NCI-H82 treated with DMSO at 0.1 percent for 48 hours (cell line): ENCODE data around the gene PRR4.

Experiments
- DNase-seq: peaks from one replicate; lab custom pipeline; 2025; ENCODE audit not compliant: unreplicated experiment; lab: John Stamatoyannopoulos, UW

Gene PRR4, protein sequence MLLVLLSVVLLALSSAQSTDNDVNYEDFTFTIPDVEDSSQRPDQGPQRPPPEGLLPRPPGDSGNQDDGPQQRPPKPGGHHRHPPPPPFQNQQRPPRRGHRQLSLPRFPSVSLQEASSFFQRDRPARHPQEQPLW

DNA sequence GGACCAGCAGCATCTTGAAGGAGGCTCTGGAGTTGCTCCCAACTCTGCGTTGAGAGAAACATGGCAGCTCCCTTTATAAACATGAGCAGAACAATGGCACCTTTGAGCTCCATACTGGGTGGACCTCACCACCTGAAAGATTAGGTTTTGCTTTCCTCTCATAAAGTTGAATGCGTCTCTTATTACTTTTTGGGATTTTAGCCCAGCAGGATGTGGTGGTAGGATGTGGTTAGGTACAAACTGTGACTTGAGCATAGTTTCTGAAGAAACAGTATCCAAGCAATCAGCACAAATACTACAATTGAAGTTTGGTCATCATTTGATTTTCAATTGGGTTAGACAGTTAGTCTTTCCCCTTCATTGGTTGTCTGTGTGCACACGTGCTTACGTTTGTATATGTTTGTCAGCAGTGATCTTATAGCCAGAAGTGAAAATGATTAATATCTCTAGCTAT, at the start of gene PRR4:
TSS of gene PRR4 (minus strand) at position 51 of the 454 bp plus-strand sequence. CDS start at position 13, 38 bp downstream.
- no peak for DNase-seq

- DNase-seq = no peak
Measured at GRCh38 chr12:10896854-10897253, 47.6 kb upstream of the PRR4 start.

DNA sequence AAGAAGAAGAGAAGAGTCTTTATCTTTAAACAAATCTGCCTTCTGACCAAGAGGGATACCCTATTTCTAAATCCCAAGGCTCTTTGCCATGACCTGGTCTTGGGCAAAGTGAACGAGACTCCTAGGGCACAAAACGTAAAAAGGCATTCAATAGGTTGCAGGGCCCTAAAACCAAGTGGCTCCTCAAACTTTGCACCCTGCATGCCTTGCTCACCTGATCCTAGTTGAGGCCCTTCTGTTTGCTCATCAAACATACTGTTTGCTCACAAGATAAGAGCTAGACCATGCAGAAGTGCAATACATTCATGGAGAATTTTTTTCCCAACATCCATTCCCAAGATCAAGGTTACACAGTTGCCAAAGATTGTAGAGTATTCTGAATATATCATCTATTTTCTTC, 42.7 kb upstream of the PRR4 start:
- DNase-seq = no peak

DNA sequence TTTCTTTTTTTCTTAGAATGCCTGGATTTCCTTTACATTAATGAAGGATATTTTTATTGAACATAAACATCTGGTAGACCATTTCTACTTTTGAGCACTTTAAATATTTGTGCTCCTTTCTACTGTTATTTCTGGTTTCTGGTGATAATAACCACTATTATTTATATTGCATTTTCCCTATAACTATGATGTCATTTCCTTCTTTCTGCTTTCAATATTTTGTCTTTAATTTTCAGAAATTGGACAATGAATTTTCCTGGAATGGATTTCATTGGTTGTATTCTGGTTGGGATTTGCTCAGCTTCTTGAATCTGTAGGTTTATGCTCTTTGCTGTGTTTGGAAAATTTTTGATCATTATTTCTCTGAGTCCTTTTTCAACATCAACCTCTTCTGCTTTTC, 40.0 kb upstream of the PRR4 start:
- no peak for DNase-seq

- no peak for DNase-seq
Measured at GRCh38 chr12:10884086-10884725, 34.9 kb upstream of the PRR4 start, which contains the start of gene PRH1. Gene PRH1, minus strand, starts transcription at chr12:10884255. Its CDS starts 38 bp downstream, at chr12:10884217.

DNA sequence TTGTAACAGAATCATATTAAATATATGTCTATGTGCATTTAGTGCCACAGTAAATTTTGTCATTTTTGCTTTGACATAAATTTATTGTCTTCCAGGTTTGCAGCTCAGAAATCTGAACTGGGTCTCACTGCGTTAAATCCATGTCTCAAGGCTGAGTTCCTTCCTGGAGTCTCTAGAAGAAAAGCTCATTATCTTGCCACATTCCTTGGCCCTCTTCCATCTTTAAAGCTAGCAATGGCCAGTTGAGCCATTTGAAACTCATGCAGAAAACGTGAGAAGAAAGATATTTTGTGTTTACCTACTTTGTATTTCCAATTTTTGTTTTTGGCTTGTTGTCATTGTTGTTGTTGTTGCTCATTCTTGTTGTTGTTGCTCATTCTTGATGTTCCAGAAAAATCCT, 24.1 kb upstream of the PRR4 start:
- DNase-seq = no peak

DNA sequence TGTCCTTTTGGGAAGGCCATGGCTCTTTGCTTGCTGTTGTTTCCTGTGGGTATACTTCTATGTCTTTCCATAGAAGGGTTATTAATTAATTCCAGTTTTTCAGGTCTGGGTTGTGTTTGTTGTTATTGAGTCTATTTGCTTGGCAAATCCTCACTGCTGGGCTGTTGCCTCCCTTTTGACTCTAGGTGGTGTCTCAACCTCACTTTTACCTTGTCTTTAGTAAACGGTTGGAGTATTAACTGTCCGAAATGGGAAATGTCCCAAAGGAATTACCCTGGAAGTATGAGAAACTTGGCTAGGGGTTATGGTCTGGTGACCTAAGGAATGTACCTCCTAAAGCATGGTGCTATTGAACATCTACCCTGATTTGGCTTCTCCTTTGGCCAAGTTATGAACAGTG, 18.1 kb upstream of the PRR4 start:
- DNase-seq = no peak

- DNase-seq = no peak
Measured at GRCh38 chr12:10863512-10864218, 14.4 kb upstream of the PRR4 start.

- no peak for DNase-seq
Measured at GRCh38 chr12:10861366-10861765, 12.1 kb upstream of the PRR4 start.

DNA sequence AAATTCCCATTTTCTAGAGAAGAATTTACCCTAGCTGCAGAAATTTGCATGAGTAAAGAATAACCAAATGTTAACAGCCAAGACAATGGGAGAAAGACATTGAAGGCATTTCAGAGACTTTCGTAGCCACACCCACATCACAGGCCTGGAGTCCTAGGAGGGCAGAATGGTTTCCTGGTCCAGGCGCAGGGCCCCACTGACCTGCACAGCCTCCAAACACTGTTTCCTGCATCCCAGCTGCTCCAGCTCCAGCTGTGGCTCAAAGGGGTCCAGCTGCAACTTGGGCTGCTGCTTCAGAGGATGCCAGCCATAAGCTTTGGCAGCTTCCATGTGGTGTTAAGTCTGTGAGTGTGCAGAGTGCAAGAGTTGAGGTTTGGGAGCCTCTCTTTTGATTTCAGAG, 6.5 kb upstream of the PRR4 start:
- DNase-seq = no peak

DNA sequence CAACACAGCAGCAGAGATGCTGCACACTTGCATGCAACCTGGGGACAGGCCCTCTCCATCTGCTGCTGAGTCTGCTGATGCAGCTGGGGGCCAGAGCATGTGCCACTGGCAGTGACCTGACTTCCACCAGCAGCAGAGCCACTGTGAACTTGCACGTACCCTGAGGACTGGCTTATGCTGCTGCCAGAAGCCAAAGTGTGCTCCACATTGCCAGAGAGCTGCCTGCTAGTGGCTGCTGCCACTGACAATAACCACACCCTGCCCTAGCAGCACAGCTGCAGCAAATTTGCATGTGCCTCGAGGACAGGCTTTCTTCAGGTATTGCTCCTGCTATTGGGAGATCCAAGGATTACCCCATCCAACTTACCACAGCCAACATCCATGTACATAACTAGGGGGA, 4.5 kb upstream of the PRR4 start:
- no peak for DNase-seq

DNA sequence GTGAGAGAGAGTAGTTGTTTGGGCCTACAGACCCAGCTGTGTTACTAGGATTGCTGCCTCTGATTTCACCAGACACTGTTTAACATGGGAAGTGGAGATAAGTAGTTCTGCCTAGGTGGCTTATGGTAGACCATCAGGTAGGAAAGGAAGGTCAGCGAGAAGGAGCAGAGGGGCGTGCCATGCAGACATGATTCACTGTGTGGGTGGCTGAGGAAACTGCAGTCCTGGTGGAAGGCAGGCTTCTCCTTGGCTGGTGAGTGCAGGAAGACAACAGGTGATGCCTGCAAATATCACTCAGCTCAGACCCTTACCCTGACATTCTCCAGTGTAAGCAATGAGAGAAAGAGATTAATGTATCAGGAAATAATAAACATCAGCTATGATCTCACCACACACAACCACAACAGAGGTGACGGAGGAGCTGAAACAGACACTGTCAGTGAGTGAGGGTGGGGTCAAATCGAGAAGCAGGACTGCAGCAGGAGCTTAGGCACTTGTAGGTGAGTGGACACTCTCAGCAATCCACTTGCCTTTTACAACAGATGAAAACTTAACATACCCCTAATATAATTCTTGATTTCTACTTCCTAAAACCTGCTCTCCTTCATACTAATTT, 2.1 kb upstream of the PRR4 start:
- DNase-seq = no peak

DNA sequence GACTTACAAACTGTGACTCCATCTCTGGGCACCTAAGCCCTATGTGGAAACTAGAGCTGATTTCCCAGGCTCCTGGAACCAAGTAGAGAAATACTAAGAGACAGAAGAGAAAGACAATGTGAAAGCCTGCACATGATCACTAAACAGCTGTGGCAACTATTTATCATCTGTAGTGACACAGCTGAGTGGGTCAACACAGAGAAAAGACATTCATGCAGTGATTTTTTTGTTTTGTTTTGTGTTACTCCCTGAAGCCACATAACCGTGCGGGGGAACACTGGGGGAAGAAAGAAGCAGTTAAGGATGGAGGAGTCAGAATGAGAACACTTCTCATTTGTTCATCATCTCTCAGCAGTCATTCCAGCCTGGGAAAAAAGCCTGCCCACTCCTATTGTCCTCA, 1.5 kb downstream of the PRR4 start:
- DNase-seq = no peak

DNA sequence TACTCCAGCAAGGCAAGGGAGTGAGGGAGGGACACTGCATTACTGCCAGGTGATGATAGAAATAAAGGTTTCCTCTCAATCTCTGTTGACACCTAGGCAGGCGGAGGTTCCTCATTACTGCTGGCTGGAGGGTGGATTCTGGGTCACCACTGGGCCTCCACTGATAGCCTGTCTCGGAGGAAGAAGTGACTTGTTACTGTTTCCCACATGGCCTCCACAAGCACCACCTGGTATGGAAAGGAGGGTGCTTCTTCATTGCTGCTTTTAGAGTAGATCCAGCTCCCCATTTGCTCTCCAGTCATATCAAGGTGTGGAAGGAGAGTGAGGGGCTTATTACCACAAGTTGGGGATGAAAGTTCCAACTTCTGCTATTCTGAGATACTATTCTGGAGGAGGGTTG, 6.4 kb downstream of the PRR4 start:
- no peak for DNase-seq

GRCh38 chr12:10838461-10838860, 10.8 kb downstream of the PRR4 start:
- DNase-seq = no peak

- DNase-seq = no peak
Measured at GRCh38 chr12:10829994-10830393, 19.3 kb downstream of the PRR4 start.

DNA sequence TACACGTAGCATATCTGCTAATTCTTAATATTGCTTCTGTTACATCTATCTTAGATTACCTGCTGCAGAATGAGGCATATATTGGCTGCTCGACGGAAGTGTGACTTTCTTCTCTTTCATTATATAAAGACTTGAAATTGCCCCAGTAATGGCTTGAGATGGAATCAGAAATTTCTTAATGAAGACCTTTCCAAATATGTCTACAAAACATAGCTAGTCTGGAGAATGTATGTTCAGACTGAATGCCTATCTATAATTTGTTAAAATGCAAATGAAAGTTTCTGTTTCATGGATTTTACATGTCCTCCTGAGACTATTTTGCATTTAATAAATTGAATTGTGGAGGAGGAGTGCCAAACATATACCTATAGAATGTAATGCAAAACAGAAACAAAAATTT, 23.0 kb downstream of the PRR4 start, which contains the start of gene TAS2R10:
TSS of gene TAS2R10 (minus strand) at position 101 of the 400 bp plus-strand sequence. CDS start at position 12, 89 bp downstream.
- no peak for DNase-seq

- DNase-seq = no peak
Measured at GRCh38 chr12:10824957-10825356, 24.3 kb downstream of the PRR4 start.

DNA sequence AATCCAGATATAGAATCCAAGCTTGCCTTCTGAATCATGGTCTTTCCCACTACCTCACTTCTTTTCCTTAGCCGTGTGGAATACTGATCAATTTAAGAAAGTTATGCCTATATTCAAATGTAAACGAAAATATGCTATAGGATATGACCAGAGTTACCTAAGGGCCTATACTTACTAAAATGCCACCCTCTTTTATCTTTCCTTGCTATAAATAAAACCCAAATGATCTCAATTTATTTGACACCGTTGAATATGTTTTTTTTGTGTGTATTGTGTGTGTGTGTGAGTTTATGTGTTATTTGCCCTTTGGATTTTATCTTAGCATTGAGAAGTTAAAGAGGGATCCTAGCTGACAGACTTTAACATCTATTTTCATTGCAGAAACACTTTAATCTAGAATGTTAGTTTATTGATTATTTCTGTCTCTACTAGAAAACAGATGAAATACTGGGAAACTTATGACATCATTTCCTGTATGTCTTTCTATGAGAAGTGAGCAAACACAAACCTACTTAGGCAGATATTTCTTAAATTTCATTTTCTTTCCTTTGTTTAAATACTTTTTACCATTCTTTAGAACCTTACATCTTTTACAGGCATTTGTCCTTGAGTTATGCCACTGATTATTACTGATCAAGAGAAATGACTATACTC, 37.3 kb downstream of the PRR4 start:
- DNase-seq = no peak

DNA sequence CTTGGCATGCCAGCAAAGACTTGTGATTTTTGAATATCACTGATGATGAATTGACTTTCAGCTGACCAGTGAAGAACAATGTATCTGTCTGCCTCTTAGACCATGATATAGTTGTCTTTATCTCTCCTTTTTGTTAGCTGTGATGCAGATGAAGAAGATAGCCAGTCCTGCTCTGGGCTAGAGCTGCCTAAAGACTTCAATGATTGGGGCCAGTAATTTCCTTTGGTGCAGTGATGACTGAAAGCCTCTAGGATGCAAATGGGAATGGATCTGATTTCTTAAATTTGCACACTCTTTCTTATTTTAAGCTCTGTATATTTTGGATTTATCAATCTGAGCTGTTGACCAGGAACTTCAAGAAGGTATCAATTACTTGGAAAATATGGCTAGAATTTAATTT, 39.2 kb downstream of the PRR4 start, which contains the start of gene TAS2R9:
TSS of gene TAS2R9 (minus strand) at position 101 of the 400 bp plus-strand sequence. CDS start at position 8, 93 bp downstream.
- no peak for DNase-seq

DNA sequence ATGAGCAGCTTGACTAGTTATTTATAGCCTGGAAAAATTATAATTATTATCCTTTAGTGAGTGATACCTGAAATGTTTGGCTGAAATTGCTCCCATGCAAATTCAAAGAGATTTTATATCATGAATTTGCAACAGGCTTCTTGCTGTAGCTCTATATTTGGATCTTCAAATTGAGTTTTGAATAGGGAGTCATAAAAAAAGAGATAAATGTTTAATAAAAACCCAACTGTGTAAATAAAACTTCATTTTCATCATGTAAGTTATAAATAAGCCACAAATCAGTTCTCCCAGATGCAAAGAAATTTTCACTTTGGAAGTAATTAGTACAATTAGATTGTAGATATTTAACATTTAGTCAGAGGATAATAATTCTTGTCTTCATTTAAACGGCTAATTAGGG, 42.1 kb downstream of the PRR4 start, which contains the start of gene TAS2R8:
TSS of gene TAS2R8 (minus strand) at position 101 of the 400 bp plus-strand sequence. CDS start 306 bp downstream, outside the sequence.
- DNase-seq = no peak
